ENCODE results near the gene TMEM53. TPM values are rescaled to one million over a fixed set of nuclear protein-coding genes. Genes with fewer than 3 reads are reported as not detected.

TMEM53 gene
- total and polyA plus RNA-seq, 2 donors (not counting 3 experiments of a cell fraction or from before 2014, with no cell fraction given), result 5.3 to 16.5 TPM

DNA sequence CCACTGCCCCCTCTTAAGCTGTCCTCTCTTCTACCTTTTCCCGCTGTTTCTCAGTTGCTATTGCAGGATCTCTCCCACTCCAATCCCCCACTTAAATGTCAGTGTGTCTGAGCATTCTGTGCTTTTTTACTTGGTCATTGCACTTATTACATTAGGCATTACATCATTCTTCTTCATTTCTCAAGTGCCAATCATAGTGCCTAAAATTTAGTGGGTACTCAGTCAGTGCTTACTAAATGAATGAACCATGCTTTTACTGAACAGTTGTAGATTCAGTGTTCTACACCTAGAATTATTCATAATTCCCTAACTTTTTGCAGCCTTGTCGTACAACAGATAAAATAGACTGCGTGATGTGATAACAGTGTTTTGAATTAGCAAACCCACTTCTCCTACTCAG is 19.6 kb upstream of the TMEM53 start:
- Histone ChIP-seq H3K79me2 (ENCODE audit: control insufficient read depth, insufficient read depth, low read length) (no peaks in the 10 kb centered on the region), H3K4me1 (ENCODE audit: control insufficient read depth, extremely low read depth, insufficient read depth, low read length) (no peaks in the 10 kb centered on the region), H3K4me3 (replicated peaks in 1 of 3; ENCODE audit: insufficient read depth in 1 of 3, low read depth in 1 of 3, low read length in 3 of 3) (no peak overlapping the region), H4K20me1 (replicated peaks; ENCODE audit: control insufficient read depth, extremely low read depth, insufficient read depth, low read length) (no peaks in the 10 kb centered on the region), H2AFZ (ENCODE audit: low read depth, low read length) (no peak overlapping the region), H3K9me3 (replicated peaks; ENCODE audit: control insufficient read depth, insufficient read depth, low read length) (no peaks in the 10 kb centered on the region), H3K9ac (replicated peaks; ENCODE audit: extremely low read depth, insufficient read depth, low read length) (no peak overlapping the region), H3K9me1 (replicated peaks; ENCODE audit: control insufficient read depth, extremely low read depth, insufficient read depth, low read length) (no peaks in the 10 kb centered on the region), H3K36me3 (ENCODE audit: control insufficient read depth in 2 of 2, extremely low read depth in 1 of 2, insufficient read depth in 2 of 2, low read length in 2 of 2) (no peaks in the 10 kb centered on the region), H3K27me3 (ENCODE audit: control insufficient read depth in 2 of 2, insufficient read depth in 2 of 2, low read length in 2 of 2) (peaks cover 4 to 18% of the 10 kb centered on the region in 2 experiments), H3K27ac (ENCODE audit: insufficient read depth, low read depth, low read length) (no peak overlapping the region), H3K4me2 (ENCODE audit: insufficient read depth, low read length) (no peak overlapping the region)
- FAIRE-seq (no peak), DNase-seq (ENCODE audit: low read depth, low spot score) (no peak)
- intact Hi-C loops (cut with micrococcal nuclease), result no loop called here
- dilution Hi-C loops (cut with MboI; ENCODE audit: extremely low pct_ligation_motif_present, low sequenced_read_pairs), result no loop called here
- BruUV-seq (replicated peaks), result no TSS peak
- TF ChIP-seq POLR2A (IDR thresholded peaks at IDR 0.05; ENCODE audit: low read depth, low read length) (no peak), GATA2 (IDR thresholded peaks at IDR 0.05; ENCODE audit: insufficient read depth, insufficient read length, low read depth, low read length) (no peak)
- TF ChIP-seq, protein P1, sequence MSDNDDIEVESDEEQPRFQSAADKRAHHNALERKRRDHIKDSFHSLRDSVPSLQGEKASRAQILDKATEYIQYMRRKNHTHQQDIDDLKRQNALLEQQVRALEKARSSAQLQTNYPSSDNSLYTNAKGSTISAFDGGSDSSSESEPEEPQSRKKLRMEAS (IDR thresholded peaks at IDR 0.05; ENCODE audit: insufficient read depth, insufficient read length), result no peak
- POLR2A ChIA-PET, result no interaction called here
- CTCF ChIA-PET, result no interaction called here

DNA sequence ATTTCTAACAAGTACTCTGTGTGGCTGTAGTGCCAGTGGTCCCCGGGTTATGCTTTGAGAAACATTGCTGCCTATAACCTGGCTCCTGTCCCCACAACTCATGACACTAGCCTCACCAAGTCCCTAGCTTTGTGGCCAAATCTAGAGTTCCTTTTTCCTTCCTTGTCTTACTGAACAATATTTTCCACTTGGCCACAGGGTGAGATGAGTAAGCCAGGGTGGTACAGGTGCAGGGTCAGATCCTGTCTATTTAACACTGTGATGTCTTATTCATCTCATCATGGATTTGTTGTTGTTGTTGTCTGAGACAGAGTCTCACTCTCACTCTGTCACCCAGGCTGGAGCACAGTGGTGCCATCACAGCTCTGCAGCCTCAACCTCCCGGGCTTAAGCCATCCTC is 18.9 kb upstream of the TMEM53 start:
- no peak overlapping the region for H3K4me2 ChIP-seq (ENCODE audit: insufficient read depth, low read length)
- TF ChIP-seq FOS (IDR thresholded peaks at IDR 0.05; ENCODE audit: borderline replicate concordance, insufficient read depth, low read length) (no peak), POLR2A (IDR thresholded peaks at IDR 0.05; ENCODE audit: low read depth, low read length) (no peak), MYC (IDR thresholded peaks at IDR 0.05; ENCODE audit: low read depth, low read length) (no peak), GATA2 (IDR thresholded peaks at IDR 0.05; ENCODE audit: insufficient read depth, insufficient read length, low read depth, low read length) (no peak), JUN (IDR thresholded peaks at IDR 0.05; ENCODE audit: borderline replicate concordance, insufficient read depth, insufficient read length, low read depth) (no peak), POLR2AphosphoS5 (IDR thresholded peaks at IDR 0.05; ENCODE audit: insufficient read depth, low read depth, low read length) (no peak), EZH2 (IDR thresholded peaks at IDR 0.05; ENCODE audit: borderline replicate concordance, low read depth, low read length, severe bottlenecking) (no peak)
- TF ChIP-seq, protein P1 (IDR thresholded peaks at IDR 0.05; ENCODE audit: insufficient read depth, insufficient read length), result no peak
- TF ChIP-seq, protein P2, sequence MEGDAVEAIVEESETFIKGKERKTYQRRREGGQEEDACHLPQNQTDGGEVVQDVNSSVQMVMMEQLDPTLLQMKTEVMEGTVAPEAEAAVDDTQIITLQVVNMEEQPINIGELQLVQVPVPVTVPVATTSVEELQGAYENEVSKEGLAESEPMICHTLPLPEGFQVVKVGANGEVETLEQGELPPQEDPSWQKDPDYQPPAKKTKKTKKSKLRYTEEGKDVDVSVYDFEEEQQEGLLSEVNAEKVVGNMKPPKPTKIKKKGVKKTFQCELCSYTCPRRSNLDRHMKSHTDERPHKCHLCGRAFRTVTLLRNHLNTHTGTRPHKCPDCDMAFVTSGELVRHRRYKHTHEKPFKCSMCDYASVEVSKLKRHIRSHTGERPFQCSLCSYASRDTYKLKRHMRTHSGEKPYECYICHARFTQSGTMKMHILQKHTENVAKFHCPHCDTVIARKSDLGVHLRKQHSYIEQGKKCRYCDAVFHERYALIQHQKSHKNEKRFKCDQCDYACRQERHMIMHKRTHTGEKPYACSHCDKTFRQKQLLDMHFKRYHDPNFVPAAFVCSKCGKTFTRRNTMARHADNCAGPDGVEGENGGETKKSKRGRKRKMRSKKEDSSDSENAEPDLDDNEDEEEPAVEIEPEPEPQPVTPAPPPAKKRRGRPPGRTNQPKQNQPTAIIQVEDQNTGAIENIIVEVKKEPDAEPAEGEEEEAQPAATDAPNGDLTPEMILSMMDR (IDR thresholded peaks at IDR 0.05; ENCODE audit: extremely low read depth in 1 of 2, insufficient read depth in 1 of 2, low read depth in 1 of 2, low read length in 2 of 2), result no peak
- no peak for FAIRE-seq
- CTCF ChIA-PET, result no interaction called here
- no peaks in the 10 kb centered on the region for H3K36me3 ChIP-seq (ENCODE audit: control insufficient read depth in 2 of 2, extremely low read depth in 1 of 2, insufficient read depth in 2 of 2, low read length in 2 of 2)
- H3K9me1 ChIP-seq (replicated peaks; ENCODE audit: control insufficient read depth, extremely low read depth, insufficient read depth, low read length), result no peaks in the 10 kb centered on the region
- no peak overlapping the region for H3K27ac ChIP-seq (ENCODE audit: insufficient read depth, low read depth, low read length)
- POLR2A ChIA-PET, result no interaction called here
- no peak overlapping the region for H3K9ac ChIP-seq (replicated peaks; ENCODE audit: extremely low read depth, insufficient read depth, low read length)
- no peak overlapping the region for H3K4me3 ChIP-seq (replicated peaks in 1 of 3; ENCODE audit: insufficient read depth in 1 of 3, low read depth in 1 of 3, low read length in 3 of 3)
- dilution Hi-C loops (cut with MboI; ENCODE audit: extremely low pct_ligation_motif_present, low sequenced_read_pairs), result no loop called here
- BruUV-seq (replicated peaks), result no TSS peak
- H3K79me2 ChIP-seq (ENCODE audit: control insufficient read depth, insufficient read depth, low read length), result no peaks in the 10 kb centered on the region
- no peaks in the 10 kb centered on the region for H3K4me1 ChIP-seq (ENCODE audit: control insufficient read depth, extremely low read depth, insufficient read depth, low read length)
- no peak overlapping the region for H2AFZ ChIP-seq (ENCODE audit: low read depth, low read length)
- H4K20me1 ChIP-seq (replicated peaks; ENCODE audit: control insufficient read depth, extremely low read depth, insufficient read depth, low read length), result no peaks in the 10 kb centered on the region
- no peaks in the 10 kb centered on the region for H3K9me3 ChIP-seq (replicated peaks; ENCODE audit: control insufficient read depth, insufficient read depth, low read length)
- no peak for DNase-seq (ENCODE audit: low read depth, low spot score)
- peaks cover 4 to 18% of the 10 kb centered on the region in 2 experiments for H3K27me3 ChIP-seq (ENCODE audit: control insufficient read depth in 2 of 2, insufficient read depth in 2 of 2, low read length in 2 of 2)
- intact Hi-C loops (cut with micrococcal nuclease), result no loop called here

Data from endothelial cell of umbilical vein (primary cell).